ENCODE results near the gene NPLOC4. TPM values are rescaled to one million over a fixed set of nuclear protein-coding genes. Genes with fewer than 3 reads are reported as not detected.

The NPLOC4 gene
- total and polyA plus RNA-seq, 4 donors, result 23.5 to 67.4 (median 50.6) TPM

DNA sequence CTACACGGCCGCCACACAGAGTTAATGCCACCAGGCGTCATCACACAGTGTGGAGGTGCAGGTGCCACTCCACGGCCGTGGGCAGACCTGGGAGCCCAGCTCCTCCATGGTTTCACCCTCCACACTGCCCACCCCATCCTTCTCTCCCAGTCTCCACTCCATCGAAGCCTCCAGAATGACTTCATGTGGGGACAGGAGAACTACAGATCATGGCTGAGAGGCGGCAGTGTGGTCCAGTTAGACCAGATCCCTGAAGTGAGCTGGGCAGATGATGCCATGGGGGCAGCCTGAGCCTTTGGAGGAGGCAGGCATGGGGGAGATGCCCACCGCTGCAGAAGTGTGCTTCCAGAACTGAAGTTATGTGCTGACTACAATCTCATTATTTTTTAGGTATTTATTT, 46.8 kb downstream of the NPLOC4 start:
- 98% methylated on average over 8 of the region's 8 CpGs for WGBS
- peaks cover 22 to 78% (median 41%) of the 10 kb centered on the region in 4 donors for H3K36me3 ChIP-seq (ENCODE audit: control insufficient read depth in 4 of 4, insufficient read depth in 3 of 4, low read depth in 1 of 4, low read length in 3 of 4)
- no peaks in the 10 kb centered on the region for H3K27me3 ChIP-seq (ENCODE audit: control insufficient read depth in 4 of 4, insufficient read depth in 4 of 4, low read length in 3 of 4)
- H3K27ac ChIP-seq (ENCODE audit: low read depth in 1 of 2, low read length in 2 of 2), result no peak overlapping the region
- no peak overlapping the region for H3K4me3 ChIP-seq (ENCODE audit: low read depth in 1 of 3, low read length in 3 of 3)
- TF ChIP-seq CTCF (IDR thresholded peaks at IDR 0.05; ENCODE audit: low read depth, low read length, missing input control), result no peak
- TF ChIP-seq HNF4A (conservative IDR thresholded peaks at IDR 0.05), result no peak
- no peak for TF ChIP-seq RAD21 (IDR thresholded peaks at IDR 0.05)
- TF ChIP-seq, protein P1, sequence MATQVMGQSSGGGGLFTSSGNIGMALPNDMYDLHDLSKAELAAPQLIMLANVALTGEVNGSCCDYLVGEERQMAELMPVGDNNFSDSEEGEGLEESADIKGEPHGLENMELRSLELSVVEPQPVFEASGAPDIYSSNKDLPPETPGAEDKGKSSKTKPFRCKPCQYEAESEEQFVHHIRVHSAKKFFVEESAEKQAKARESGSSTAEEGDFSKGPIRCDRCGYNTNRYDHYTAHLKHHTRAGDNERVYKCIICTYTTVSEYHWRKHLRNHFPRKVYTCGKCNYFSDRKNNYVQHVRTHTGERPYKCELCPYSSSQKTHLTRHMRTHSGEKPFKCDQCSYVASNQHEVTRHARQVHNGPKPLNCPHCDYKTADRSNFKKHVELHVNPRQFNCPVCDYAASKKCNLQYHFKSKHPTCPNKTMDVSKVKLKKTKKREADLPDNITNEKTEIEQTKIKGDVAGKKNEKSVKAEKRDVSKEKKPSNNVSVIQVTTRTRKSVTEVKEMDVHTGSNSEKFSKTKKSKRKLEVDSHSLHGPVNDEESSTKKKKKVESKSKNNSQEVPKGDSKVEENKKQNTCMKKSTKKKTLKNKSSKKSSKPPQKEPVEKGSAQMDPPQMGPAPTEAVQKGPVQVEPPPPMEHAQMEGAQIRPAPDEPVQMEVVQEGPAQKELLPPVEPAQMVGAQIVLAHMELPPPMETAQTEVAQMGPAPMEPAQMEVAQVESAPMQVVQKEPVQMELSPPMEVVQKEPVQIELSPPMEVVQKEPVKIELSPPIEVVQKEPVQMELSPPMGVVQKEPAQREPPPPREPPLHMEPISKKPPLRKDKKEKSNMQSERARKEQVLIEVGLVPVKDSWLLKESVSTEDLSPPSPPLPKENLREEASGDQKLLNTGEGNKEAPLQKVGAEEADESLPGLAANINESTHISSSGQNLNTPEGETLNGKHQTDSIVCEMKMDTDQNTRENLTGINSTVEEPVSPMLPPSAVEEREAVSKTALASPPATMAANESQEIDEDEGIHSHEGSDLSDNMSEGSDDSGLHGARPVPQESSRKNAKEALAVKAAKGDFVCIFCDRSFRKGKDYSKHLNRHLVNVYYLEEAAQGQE (IDR thresholded peaks at IDR 0.05), result no peak
- no peak for TF ChIP-seq TAF1 (conservative IDR thresholded peaks at IDR 0.05)
- no peak for TF ChIP-seq FOXA1 (IDR thresholded peaks at IDR 0.05)
- TF ChIP-seq, protein P2, sequence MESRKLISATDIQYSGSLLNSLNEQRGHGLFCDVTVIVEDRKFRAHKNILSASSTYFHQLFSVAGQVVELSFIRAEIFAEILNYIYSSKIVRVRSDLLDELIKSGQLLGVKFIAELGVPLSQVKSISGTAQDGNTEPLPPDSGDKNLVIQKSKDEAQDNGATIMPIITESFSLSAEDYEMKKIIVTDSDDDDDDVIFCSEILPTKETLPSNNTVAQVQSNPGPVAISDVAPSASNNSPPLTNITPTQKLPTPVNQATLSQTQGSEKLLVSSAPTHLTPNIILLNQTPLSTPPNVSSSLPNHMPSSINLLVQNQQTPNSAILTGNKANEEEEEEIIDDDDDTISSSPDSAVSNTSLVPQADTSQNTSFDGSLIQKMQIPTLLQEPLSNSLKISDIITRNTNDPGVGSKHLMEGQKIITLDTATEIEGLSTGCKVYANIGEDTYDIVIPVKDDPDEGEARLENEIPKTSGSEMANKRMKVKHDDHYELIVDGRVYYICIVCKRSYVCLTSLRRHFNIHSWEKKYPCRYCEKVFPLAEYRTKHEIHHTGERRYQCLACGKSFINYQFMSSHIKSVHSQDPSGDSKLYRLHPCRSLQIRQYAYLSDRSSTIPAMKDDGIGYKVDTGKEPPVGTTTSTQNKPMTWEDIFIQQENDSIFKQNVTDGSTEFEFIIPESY (IDR thresholded peaks at IDR 0.05), result no peak
- TF ChIP-seq FOXA2 (IDR thresholded peaks at IDR 0.05), result no peak
- no peak for TF ChIP-seq ATF3 (IDR thresholded peaks at IDR 0.05)
- no peak for TF ChIP-seq RXRA (IDR thresholded peaks at IDR 0.05)
- TF ChIP-seq, protein P3, sequence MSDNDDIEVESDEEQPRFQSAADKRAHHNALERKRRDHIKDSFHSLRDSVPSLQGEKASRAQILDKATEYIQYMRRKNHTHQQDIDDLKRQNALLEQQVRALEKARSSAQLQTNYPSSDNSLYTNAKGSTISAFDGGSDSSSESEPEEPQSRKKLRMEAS (IDR thresholded peaks at IDR 0.05), result no peak
- no peak for TF ChIP-seq JUND (IDR thresholded peaks at IDR 0.05)
- H3K9ac ChIP-seq (ENCODE audit: low read depth in 1 of 2, low read length in 2 of 2), result no peak overlapping the region
- no peak for DNase-seq (ENCODE audit: low spot score)
- H3K4me1 ChIP-seq (ENCODE audit: control insufficient read depth in 4 of 4, insufficient read depth in 4 of 4, low read length in 3 of 4), result no peaks in the 10 kb centered on the region
- H3K9me3 ChIP-seq (ENCODE audit: control insufficient read depth in 4 of 4, low read length in 3 of 4), result no peaks in the 10 kb centered on the region

GRCh38 chr17:81589612-81590011, 47.3 kb downstream of the NPLOC4 start:
- Histone ChIP-seq H3K9me3 (ENCODE audit: control insufficient read depth in 4 of 4, low read length in 3 of 4) (no peaks in the 10 kb centered on the region), H3K4me1 (ENCODE audit: control insufficient read depth in 4 of 4, insufficient read depth in 4 of 4, low read length in 3 of 4) (peaks cover 0 to 2% (median 0%) of the 10 kb centered on the region in 4 donors), H3K27me3 (ENCODE audit: control insufficient read depth in 4 of 4, insufficient read depth in 4 of 4, low read length in 3 of 4) (no peaks in the 10 kb centered on the region), H3K9ac (ENCODE audit: low read depth in 1 of 2, low read length in 2 of 2) (no peak overlapping the region), H3K27ac (ENCODE audit: low read depth in 1 of 2, low read length in 2 of 2) (no peak overlapping the region), H3K4me3 (ENCODE audit: low read depth in 1 of 3, low read length in 3 of 3) (no peak overlapping the region), H3K36me3 (ENCODE audit: control insufficient read depth in 4 of 4, insufficient read depth in 3 of 4, low read depth in 1 of 4, low read length in 3 of 4) (peaks cover 21 to 76% (median 39%) of the 10 kb centered on the region in 4 donors)
- WGBS, result 97% methylated on average over 5 of the region's 5 CpGs
- no peak for DNase-seq (ENCODE audit: low spot score)
- TF ChIP-seq GABPA (IDR thresholded peaks at IDR 0.05 in 1 of 2, conservative IDR thresholded peaks at IDR 0.05 in 1 of 2), result no peak
- TF ChIP-seq JUND (IDR thresholded peaks at IDR 0.05), result no peak
- TF ChIP-seq RAD21 (IDR thresholded peaks at IDR 0.05), result no peak
- no peak for TF ChIP-seq NR2F2 (IDR thresholded peaks at IDR 0.05)
- TF ChIP-seq, protein P3 (IDR thresholded peaks at IDR 0.05), result no peak
- TF ChIP-seq RXRA (IDR thresholded peaks at IDR 0.05), result no peak
- no peak for TF ChIP-seq EGR1 (IDR thresholded peaks at IDR 0.05; ENCODE audit: low read depth in 2 of 2)
- no peak for TF ChIP-seq CTCF (IDR thresholded peaks at IDR 0.05; ENCODE audit: low read depth, low read length, missing input control)
- no peak for TF ChIP-seq YY1 (IDR thresholded peaks at IDR 0.05)
